IPS-NIHi7 (cell line): ENCODE results near the gene ELOVL1.

Experiments used
- DNase-seq: peaks from one replicate; pipeline ENCODE4 v3.0.0; 2012; ENCODE audit warnings: mixed read lengths; ENCODE audit errors: extremely low spot score

ELOVL1 gene

DNA sequence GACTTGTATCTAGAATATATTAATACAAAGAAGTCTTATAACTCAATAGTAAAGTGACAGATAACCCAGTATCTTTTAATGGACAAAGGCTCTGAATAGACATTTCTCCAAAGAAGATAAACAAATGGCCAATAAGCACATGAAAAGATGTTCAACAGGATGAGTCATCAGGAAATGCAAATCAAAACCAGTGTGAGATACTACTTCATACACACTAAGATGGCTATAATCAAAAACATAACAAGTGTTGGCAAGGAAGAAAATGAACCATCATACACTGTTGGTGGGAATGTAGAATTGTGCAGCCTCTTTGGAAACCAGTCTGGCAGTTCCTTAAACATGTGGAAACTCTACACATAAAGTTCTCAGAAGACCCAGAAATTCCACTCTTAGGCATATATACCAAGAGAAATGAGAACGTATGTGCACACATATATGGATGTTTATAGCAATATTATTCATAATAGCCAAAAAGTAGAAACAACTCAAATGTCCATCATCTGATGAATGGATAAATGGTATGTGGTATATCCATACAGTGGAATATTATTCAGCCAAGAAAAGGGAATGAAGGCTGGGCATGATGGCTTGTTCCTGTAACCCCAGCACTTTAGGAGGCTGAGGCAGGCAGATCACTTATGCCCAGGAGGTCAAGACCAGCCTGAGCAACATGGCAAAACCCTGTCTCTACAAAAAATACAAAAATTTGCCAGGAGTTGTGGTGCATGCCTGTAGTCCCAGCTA, 40.1 kb downstream of the ELOVL1 start:
- no peak for DNase-seq

DNA sequence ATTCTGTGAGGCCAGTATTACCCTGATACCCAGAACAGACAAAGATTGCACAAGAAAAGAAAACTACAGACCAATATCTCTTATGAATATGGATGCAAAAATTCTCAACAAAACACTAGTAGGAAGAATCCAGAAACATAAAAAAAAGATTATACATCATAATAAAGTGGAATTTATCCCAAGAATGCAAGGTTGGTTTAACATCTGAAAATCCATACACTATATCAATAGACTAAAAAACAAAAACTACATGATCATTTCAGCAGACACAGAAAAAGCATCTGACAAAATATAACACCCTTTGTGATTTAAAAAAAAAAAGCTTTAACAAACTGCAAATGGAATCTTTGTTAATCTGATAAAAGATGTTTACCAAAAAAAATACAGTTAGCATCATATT, 42.4 kb downstream of the ELOVL1 start:
- DNase-seq = no peak

DNA sequence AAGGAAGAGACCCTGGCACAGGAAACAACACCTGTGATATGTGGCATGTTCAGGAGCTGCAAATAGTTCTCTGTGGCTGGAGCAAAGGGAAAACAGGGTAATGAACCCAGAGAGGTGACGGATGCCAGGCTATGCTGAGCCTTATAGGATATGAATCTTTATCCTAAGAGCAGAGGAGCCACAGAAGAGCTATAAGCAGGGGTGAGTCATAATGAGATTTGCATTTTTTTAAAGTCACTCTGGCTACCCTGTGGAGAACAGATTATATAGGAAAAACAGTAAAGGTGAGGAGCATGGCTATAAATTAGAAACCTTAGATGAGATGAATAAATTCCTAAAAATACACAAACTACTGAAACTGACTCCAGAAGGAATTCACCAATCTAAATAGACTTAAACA, 43.0 kb downstream of the ELOVL1 start:
- no peak for DNase-seq

DNA sequence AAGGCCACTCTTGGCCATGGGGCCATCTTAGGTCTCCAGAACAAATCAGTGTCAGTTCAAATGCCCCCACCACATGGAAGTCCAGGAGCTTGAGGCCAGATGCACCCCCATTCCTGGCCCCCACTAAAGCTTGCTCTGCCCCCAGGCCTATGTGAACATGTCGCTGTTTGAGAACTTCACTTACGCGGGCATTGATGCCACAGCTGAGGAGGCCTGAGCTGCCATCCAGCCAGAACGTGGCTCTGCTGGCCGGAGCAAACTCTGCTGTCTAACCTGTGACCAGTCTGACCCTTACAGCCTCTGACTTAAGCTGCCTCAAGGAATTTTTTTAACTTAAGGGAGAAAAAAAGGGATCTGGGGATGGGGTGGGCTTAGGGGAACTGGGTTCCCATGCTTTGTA, 45.3 kb downstream of the ELOVL1 start:
- DNase-seq = no peak

DNA sequence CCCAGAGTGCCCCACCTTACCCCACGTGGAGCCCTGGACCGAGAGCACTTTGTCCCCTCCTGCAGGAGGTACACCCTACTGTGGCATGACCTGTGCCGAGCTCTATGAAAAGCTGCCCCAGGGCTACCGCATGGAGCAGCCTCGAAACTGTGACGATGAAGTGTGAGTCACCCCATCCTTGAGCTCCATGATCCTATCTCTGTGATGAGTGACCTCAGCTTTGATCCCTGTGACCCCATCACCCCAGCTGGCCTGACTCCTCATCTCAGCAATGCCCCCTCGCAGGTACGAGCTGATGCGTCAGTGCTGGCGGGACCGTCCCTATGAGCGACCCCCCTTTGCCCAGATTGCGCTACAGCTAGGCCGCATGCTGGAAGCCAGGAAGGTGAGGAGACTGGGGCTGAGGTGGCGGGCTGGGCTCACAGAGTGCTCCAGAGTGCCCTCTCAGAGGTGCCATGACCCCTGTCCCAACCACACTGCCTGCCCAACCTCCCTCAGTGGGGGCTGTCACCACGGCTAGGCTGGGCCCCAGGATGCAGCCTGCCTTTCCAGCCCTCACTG, 46.4 kb downstream of the ELOVL1 start:
- DNase-seq = no peak

DNA sequence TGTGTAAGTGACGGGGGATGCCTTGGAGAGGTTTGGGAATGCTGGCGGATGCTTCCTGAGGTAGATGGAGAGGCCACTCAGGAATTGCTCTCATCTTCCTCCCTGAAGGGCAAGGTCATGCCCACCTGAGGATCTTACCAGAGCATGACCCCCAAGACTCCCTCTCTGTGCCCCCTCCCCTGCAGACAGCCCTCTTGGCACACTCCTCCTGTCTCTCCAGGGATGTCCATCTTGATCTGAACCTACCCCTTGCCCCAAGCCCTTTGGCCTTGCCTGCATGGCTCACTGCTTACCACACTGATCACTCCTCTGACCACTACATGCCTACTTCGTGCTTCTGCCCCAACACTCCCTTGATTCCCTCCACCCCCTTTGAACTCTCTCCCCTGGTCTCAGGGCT, 48.0 kb downstream of the ELOVL1 start:
- no peak for DNase-seq

DNA sequence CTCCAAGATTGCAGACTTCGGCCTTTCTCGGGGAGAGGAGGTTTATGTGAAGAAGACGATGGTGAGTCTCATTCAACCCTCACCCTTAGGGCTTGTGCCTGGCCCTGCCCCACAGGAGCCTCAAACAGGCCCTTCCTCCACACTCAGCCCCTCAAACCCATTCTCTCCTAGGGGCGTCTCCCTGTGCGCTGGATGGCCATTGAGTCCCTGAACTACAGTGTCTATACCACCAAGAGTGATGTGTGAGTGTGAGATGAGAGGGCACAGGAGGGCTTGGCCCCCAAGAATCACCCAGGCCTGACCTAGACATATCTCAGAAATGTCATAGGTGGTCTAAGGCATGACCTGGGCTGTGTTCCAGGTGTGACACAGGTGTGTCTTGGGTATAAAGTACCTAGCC, 48.5 kb downstream of the ELOVL1 start:
- no peak for DNase-seq

DNA sequence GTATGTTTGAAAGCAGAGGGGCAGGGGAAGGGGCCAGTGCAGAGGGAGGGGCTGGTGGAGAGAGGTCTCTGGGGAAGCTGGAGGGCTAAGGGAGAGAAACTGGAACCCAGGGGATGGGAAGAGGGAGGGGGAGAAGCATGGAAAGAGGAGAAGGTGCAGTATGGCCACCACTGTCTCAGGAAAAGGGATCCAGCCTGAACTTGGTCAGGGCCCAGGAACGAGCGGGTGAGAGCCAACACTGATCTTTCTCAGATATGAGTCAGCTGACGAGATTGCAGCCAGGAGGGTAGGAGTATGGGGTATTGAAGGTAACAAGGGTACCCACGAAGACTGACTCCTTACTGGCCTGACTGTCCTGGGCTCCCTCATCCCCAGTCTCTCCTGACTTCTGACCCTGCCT, 49.0 kb downstream of the ELOVL1 start:
- DNase-seq = no peak

DNA sequence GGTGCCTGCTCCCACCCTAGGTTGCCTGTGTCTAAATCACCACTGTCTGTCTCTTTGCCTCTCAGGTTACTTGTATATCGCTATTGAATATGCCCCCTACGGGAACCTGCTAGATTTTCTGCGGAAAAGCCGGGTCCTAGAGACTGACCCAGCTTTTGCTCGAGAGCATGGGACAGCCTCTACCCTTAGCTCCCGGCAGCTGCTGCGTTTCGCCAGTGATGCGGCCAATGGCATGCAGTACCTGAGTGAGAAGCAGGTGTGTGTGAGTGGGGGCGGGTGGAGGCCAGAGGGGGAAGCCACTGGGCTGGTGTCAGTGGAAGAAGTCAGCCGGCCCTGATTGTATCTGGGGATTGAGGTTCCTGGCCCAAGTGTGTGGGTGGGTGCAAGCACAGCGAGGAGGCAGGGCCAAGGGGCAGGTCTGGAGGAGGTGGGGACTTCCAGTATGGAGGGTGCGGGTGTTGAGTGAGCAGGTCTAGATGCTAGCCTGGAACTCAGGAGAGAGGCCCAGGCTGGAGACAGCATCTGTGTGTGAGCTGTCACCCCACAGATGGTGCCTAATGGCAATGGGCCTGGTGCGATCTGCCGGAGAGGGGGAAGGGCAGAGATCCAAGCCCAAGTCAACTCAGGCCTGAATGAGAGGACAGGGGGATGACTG, 49.9 kb downstream of the ELOVL1 start:
- no peak for DNase-seq

DNA sequence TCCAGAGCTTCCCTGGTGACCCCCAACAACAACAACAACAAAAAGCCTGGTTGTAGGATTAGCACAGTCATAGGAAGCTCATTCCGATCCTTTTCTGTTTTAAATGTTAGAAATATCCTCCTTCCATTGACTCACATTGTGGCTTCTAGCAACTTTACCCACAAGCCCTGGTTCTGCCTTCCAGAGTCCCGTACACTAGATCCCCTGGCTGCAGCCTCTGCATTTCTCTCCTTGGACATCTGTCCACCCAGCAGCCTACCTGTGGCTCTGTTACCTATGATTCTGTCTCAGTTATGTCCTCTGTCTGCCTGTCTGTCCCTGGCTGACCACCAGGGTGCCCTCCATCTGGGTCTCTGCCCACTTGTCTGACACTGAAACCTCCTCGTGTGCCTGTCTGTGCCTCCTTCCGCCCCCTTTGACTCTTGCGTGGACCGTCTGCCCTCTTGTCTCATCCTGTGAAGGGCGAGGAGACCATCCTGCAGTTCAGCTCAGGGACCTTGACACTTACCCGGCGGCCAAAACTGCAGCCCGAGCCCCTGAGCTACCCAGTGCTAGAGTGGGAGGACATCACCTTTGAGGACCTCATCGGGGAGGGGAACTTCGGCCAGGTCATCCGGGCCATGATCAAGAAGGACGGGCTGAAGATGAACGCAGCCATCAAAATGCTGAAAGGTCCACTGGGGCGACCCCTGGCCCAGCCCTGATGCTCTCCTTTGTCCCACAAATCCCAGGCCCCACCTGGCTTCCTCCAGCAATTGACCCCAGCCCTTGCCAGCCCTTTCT, 50.9 kb downstream of the ELOVL1 start:
- DNase-seq = no peak

DNA sequence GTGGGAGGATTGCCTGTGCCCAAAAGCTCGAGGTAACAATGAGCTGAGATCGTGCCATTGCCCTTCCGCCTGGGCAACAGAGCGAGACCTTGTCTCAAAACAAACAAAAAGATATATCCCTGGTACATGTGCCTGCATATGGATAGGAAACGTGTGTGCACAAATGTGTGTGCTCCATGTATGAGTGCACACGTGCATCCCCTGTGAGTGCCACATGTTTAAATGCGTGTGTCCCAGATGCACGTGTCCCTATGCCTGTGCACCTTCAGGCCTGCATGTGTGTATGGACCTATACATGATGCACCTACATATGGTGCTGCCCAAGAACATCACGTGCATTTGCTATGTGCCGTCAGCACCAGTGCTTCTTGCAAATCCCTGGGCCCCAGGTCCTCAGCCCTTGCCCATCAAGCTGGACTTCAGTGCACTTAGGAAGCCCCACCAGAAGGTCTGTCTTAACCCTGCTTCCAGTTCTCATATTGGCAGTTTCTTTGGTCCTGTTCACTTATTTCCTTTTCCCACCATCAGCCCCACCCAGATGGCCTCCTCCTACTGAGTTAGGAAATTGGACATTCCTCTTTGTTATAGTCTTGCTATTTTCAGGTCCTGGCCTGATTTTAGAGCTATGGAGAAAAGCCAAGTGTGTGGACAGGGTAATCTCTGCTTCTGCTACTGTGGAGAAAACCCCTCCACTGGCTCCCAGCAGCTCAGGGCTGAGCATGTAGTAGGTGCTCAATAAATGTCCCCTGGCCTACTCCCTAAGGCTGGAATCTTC, 51.7 kb downstream of the ELOVL1 start:
- DNase-seq = no peak

DNA sequence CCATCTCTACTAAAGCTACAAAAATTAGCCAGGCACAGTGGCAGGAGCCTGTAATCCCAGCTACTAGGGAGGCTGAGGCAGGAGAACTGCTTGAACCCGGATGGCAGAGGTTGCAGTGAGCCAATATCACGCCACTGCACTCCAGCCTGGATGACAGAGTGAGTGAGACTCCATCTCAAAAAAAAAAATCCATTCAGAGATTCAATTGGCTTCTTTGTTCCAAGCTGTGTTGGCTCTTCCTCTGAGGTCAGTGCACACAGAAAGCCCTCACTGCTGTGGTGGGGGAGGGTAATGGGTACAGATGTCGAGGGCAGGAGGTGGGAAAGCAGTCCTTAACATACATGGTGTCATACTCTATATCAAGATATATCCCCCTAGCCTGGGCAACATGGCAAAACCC, 52.3 kb downstream of the ELOVL1 start:
- DNase-seq = no peak

DNA sequence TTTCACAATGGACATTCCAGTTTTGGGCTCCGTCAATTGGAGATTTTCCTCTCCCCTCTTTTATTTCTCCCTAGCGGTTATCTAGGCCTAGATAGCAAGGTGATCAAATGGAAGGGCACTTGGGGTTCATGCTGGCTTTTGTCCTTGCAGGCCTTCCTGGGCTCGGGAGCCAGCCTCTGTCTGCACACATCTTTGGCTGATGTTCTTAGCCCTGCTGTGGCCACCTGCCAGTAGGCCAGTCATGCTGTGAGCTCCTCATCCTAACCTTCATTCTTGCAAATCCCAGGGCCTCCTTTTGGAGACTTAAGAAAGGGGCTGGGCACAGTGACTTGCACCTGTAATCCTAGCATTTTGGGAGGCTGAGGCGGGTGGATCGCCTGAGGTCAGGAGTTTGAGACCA, 53.6 kb downstream of the ELOVL1 start:
- no peak for DNase-seq

DNA sequence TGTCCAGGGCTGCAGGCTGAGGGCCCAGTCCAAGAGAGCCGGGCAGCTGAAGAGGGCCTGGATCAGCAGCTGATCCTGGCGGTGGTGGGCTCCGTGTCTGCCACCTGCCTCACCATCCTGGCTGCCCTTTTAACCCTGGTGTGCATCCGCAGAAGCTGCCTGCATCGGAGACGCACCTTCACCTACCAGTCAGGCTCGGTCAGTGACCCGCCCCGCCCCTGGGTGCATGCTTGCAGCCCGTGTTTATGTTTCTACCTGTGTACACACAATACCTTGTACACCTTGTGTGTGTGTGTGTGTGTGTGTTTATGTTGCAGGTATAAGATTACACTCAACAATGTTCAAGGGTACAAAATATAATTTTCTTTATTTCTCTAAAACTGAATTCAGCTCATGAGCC, 54.0 kb downstream of the ELOVL1 start:
- no peak for DNase-seq
